GM21576 (cell line): ENCODE results near the gene DUSP16.

Experiments
- ATAC-seq: cut with Tn5 transposase; IDR thresholded peaks from one replicate; pipeline ENCODE4 v1.9.1; 2021; ENCODE audit warnings: mild to moderate bottlenecking, moderate library complexity; ENCODE audit not compliant: unreplicated experiment

The DUSP16 gene

GRCh38 chr12:12550277-12550676 is 12.4 kb downstream of the DUSP16 start:
- ATAC-seq: no peak

- no peak for ATAC-seq
These were observed 13.2 kb downstream of the DUSP16 start for GRCh38 chr12:12549426-12549825.

- no peak for ATAC-seq
These were observed 13.9 kb downstream of the DUSP16 start for GRCh38 chr12:12548713-12549112.

GRCh38 chr12:12546314-12546772 is 16.3 kb downstream of the DUSP16 start:
- no peak for ATAC-seq

- ATAC-seq: no peak
These were observed 18.7 kb downstream of the DUSP16 start for GRCh38 chr12:12543959-12544358.

GRCh38 chr12:12542964-12543363 is 19.7 kb downstream of the DUSP16 start:
- no peak for ATAC-seq

GRCh38 chr12:12542286-12542685 is 20.4 kb downstream of the DUSP16 start:
- ATAC-seq: no peak

- no peak for ATAC-seq
These were observed 20.9 kb downstream of the DUSP16 start for GRCh38 chr12:12541782-12542181.

- ATAC-seq: no peak
These were observed 22.2 kb downstream of the DUSP16 start for GRCh38 chr12:12540261-12541013.

- no peak for ATAC-seq
These were observed 23.4 kb downstream of the DUSP16 start for GRCh38 chr12:12539028-12539810.

- no peak for ATAC-seq
These were observed 24.1 kb downstream of the DUSP16 start for GRCh38 chr12:12538535-12538934.

GRCh38 chr12:12537421-12537820 is 25.2 kb downstream of the DUSP16 start:
- ATAC-seq: no peak

- no peak for ATAC-seq
These were observed 27.7 kb downstream of the DUSP16 start for GRCh38 chr12:12534975-12535374.

- ATAC-seq: no peak
These were observed 28.3 kb downstream of the DUSP16 start for GRCh38 chr12:12534166-12534866.

GRCh38 chr12:12533238-12533829 is 29.3 kb downstream of the DUSP16 start:
- no peak for ATAC-seq

GRCh38 chr12:12531194-12531593 is 31.5 kb downstream of the DUSP16 start:
- no peak for ATAC-seq

GRCh38 chr12:12529783-12530421 is 32.8 kb downstream of the DUSP16 start:
- no peak for ATAC-seq

GRCh38 chr12:12528361-12529270 is 34.0 kb downstream of the DUSP16 start:
- no peak for ATAC-seq

GRCh38 chr12:12527820-12528296 is 34.8 kb downstream of the DUSP16 start:
- no peak for ATAC-seq
